ENCODE results near the gene CDON.
"Not testable (repeated sequence)": the region's sequence is repeated elsewhere in the genome, so short reads cannot be mapped to it uniquely, and the experiment has no call there.

Gene CDON

DNA sequence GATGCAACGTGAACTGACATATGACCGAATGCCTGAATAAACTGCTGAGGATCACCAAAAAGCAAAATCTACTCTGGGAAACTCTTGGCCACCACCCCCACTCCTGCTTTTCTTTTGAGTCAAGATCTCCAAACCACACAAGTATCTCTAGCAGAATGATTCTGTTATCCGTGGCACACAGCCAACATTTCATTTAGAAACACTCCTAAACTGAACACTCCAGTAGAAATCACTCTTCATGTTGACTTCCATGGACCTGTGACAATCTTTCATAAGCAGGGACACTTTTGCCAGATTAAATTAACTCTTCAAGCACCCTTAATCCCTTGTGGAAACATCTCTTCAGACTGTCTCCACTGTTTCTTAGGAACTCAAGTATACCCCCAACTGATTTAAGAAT lies 72.4 kb downstream of the CDON start:
- DNase-seq (ENCODE audit: low spot score): no peak

DNA sequence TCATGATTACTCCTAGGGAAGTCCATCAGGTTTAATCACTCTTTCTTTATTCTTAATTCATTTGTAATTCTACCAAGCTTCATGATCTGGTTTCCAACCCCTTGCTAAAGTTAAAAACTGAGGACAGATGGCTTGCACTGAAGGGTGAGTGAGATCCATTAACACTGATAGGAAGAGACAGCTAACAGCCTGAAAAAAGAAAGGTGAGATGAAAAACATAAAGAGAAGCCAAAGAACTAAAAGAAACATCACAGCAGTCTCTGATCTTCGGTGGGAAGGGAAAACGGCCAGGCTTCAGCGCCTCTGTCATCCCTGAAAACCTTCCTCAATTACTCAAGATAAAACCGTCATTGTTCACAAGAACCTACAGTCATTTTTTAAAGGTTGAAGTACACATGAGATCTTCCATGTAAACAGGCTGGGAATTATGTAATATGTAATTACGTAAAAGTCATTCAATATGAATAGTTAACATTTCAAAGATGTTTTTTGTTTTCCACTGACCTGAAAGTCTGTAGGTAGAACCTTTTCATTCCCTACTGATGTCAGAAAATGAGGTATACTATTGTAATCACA lies 75.5 kb downstream of the CDON start:
- no peak for DNase-seq (ENCODE audit: low spot score)

DNA sequence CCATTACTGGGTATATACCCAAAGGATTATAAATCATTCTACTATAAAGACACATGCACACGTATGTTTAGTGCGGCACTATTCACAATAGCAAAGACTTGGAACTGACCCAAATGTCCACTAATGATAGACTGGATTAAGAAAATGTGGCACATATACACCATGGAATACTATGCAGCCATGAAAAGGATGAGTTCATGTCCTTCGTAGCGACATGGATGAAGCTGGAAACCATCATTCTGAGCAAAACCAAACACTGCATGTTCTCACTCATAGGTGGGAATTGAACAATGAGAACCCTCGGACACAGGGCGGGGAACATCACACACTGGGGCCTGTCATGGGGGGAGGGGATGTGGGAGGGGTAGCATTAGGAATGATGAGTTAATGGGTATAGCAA lies 76.7 kb downstream of the CDON start:
- not testable (repeated sequence) for DNase-seq (ENCODE audit: low spot score)

GRCh38 chr11:125982348-125982730 lies 80.3 kb downstream of the CDON start:
- no peak for DNase-seq (ENCODE audit: low spot score)

GRCh38 chr11:125980436-125980835 lies 82.2 kb downstream of the CDON start:
- no peak for DNase-seq (ENCODE audit: low spot score)

DNA sequence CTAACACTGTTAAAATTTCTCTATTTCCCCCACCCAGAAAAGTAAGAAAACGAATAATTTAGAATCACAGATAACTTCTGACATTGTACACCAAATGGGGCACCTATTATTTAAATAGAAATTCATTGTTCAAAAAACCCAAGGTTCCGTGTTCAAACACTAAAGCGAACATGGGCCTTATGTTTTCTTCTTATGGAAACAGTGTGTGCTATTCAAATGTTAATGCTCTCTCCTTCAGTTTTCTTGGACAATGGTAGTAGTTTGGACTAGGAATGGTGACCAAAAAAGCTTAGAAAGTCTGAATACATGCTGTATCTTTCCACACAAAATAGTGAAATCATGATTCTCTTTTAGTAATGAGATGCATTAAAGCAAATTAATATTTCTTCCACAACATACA lies 83.2 kb downstream of the CDON start:
- DNase-seq (ENCODE audit: low spot score): no peak

DNA sequence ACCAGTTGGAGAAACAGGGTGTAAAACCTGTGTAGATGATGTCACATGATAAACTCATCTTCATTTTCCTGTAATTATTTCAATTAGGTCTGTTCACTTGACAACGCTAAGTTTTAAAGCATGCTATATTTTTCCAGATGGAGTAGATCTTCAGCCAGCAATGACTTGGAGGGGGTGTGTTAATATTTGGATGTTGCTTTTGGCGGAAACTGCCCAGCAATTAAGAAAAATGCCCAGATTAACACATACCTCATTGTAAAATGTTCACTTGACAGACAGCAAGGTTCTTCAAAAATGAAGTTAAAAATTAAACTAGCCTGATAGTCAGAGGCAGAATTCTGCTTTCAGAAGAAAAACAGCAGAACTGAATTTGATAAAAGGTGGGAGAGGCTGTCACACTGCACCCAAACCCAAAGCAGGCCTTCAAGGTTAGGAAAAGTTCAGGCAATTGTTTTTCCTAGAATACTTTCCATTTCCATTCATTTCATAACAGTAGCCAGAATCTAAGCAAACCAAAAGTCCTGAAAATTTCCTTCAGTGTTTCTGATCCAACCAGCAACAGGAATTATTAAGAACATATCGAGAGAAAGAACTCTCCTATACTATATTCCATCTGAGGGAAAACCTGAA lies 83.8 kb downstream of the CDON start:
- no peak for DNase-seq (ENCODE audit: low spot score)

DNA sequence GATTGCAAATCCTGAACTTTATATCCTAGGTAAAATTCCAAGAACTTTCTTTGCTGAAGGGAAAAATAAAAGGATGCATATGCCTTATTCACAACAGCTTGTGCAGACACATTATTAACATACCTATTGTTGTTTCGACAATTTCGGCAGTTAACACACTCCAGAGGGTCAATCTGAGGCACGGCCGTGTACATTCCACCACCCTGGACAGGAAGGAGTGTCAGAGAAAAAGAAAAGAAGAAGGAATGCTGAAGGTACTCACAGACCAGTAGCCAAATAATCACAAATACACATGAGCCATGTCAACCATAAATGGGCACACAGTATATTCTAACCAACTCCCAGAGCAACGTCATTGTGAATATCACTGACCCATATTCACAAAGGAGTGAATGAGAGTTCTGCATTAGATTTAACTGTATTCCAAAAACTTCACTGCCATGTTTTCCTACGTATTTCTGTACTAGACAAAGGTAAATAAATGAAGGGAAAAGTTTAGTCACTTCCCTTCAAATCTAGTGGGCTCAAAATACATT lies 84.4 kb downstream of the CDON start:
- DNase-seq (ENCODE audit: low spot score): no peak

DNA sequence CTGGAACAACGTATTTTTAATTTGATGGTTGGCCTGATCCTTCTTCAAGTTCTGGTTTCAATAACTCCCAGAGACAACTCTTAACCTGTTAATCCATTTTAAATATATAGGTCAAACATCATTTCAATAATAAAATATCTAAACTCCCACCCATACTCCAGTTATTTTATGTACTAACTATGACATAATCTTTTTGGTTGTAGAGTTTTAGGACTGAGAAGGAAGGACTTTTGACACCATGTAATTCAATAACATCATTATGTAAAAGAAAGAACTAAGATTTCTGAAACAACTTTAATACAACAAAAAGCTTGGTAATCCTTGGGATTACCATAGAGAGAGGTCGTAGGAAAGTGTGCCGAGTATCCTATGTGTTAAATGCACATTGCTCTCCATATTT lies 85.3 kb downstream of the CDON start:
- DNase-seq (ENCODE audit: low spot score): no peak

DNA sequence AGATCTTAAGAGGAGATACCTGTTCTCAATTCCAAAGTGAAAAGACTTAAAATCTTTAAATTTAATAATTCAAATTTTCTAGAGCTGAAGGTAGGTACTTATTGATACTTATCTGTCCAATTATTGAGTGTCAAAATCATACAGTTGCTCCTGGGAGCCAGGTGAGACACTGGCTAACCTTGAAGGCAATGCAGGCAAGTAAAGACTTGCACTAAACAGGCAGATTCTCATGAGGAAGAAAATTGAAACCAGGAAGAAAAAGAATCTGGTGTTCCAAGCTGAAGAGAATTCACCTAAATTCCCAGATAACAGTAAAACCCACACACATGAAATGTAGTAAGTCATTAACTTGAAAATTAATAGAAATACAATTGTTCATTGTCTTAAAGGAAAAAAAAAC lies 86.5 kb downstream of the CDON start:
- no peak for DNase-seq (ENCODE audit: low spot score)

DNA sequence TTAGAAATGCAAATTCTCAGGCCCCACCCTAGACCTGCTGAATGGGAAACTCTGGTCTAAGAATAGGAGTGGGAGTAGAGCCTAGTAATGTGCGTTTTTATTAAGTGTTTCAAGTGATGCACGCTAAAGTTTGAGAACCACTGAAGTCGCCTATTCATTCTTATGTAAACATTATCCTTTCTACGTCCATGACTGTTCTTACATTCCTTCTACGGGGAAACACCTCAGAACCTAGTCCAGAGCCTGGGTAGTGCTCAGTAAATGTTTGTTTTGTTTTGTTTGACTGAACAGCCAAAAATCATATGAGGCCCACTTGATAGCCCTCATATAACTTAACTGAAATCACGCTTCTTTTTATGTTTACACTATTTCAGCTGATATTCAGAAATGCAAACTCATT lies 87.0 kb downstream of the CDON start:
- no peak for DNase-seq (ENCODE audit: low spot score)

DNA sequence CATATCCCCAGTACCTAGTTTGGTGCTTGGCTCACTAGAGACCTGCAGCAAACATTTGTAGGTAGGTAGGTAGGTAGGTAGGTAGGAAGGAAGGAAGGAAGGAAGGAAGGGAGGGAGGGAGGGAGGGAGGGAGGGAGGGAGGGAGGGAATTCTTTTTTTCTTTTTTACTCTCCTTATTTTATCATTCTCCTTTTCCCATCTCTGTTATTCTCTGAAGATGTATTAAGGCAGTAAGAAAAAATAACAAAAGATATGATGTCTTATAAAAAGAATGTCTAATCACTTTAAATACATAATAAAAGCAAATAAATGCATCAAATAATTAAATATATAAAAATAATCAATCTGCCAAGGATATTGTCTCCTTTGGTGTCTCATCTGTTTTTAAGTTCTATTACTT lies 88.4 kb downstream of the CDON start:
- no peak for DNase-seq (ENCODE audit: low spot score)

DNA sequence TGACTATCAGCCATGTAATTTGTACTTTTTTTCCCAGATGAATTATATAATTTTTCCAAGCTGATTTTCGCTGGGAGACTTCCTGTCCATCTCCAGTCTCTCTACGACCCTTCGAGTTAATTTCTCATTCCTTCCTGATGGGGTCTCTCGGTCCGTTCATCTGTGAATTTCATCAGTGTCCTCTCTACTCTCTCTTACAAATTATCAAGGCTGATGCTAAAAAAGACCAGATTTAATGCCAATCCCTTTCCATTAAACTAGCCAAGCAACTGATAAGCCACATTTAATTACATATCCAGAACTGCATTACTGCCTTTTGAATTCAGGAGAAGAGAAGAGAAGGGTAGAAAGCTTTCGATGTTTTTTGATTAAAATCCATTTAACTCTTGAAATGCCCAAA lies 91.0 kb downstream of the CDON start:
- no peak for DNase-seq (ENCODE audit: low spot score)

GRCh38 chr11:125968354-125968753 lies 94.3 kb downstream of the CDON start:
- DNase-seq (ENCODE audit: low spot score): no peak

DNA sequence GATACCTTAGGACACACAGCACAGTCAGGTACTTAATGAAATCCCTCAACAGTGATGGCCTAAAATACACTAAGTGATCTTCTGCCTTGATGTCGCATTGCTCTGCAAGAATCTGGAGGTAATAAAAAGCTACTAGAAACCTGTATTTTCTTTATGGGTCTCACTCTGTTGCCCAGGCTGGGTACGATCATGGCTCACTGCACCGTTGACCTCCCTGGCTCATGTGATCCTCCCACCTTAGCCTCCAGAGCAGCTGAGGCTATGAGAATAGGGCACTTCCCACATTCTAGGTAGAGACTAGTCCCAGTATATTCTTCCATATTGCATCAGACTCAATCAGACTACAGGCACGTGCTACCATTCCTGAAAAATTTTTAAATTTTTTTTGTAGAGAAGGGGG lies 95.2 kb downstream of the CDON start:
- DNase-seq (ENCODE audit: low spot score): no peak

GRCh38 chr11:125960771-125961170 lies 101.9 kb downstream of the CDON start:
- no peak for DNase-seq (ENCODE audit: low spot score)

GRCh38 chr11:125959931-125960330 lies 102.7 kb downstream of the CDON start:
- no peak for DNase-seq (ENCODE audit: low spot score)

DNA sequence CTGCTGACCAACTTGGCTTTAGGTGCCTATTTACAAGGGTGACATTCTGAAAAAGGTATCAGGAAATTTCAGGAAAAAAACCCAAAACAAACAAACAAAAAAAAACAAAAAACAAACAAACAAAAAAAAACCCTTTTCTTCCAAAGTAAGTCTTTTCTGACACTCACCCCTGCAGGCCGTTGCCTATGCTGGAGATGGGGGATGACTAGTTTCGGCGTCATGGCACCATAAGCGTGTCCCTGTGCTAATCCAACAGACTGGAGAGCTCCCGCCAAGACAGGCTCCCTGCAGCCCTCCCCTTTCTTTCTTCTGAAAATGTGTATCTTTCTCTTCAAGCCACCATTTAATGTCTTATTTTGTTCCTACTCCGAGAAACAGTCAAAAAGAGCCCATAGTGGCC lies 103.2 kb downstream of the CDON start:
- DNase-seq (ENCODE audit: low spot score): no peak

GRCh38 chr11:125958872-125959400 lies 103.7 kb downstream of the CDON start:
- DNase-seq (ENCODE audit: low spot score): no peak

DNA sequence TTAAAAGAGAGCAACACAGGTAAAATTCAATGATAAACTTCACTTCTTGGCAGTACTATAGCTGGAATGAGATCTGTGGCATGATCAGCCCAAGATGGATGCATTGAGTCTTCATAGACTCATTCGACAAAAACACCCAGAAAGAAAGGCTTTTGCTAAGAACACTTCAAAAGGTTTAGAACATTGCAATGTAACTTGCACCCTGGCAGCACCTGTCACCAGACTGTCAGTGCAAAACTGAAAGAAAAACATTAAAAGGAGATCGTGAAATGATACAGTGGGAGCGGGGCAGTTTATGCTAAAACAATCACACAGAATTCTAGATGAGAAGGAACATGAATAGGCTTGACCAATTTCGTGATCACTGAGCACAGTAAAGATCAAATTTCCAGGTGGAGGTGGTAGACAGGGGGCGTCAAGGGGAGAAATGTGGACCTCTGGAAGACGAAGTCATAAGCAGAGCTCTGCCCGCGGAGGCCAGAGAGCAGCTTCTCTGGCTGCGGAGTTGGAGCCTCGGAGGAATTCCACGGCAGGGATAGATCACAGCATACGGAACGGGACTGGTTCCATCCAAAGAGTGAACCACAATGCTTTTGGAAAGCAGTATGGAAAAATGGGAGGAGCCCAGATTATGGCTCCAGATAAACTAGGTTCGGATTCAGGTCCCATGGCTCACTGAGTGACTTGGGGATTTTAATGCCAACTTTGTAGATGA lies 104.9 kb downstream of the CDON start:
- DNase-seq (ENCODE audit: low spot score): no peak

- DNase-seq (ENCODE audit: low spot score): no peak
These were observed 106.1 kb downstream of the CDON start for GRCh38 chr11:125956391-125957134.

DNA sequence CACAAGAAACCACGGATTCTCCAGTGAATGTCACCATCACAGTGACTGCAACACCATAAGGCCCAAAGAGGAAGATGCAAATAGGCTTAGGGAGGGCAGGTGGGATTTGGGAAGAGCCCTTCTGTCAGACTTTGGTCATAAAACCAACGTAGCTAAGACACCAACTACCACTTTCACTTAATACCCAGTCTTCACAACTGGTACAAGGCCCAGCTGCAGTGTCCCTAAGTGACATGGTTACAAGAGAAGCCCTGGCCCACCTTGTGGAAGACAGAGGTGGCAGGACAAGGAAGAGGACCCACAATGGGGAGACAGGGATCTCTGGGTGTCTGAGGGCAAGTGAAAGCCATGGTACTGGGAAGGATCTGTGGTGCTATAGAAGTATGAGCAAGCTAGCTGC lies 106.8 kb downstream of the CDON start:
- no peak for DNase-seq (ENCODE audit: low spot score)

All from germinal center (tissue), 1 donor.